ENCODE measurements around the gene PPM1L. TPM values are rescaled to one million over a fixed set of nuclear protein-coding genes. Genes with fewer than 3 reads are reported as not detected.
"Not testable (repeated sequence)": the region's sequence is repeated elsewhere in the genome, so short reads cannot be mapped to it uniquely, and the experiment has no call there.

PPM1L gene
- 1.8 TPM in 2 replicates for total RNA-seq

DNA sequence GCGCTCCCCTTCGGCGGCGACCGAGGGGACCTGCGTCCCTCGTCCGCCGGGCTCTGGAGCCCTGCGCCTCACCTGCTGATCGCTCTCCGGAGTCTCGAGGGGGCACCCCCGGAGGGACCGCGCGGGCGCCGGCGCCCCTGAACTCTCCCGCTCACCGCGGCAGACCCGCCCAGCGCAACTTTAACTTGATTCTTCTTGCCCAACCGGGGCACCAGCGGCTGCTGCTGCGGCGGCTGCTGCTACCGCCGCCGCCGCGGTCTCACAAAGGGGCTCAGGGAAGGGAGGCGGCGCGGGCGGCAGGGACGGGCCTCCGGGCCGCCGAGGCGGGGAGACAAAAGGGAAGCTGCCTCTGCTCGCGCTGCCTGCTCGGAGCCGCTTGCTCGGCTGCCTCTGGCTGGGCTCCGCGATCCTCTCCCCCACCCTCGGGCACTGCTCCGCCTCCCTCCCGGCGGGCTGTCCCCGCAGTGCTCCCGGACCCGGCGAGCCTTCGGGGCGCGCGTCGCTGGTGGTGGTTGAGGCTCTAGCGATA lies at the start of gene PPM1L:
Gene PPM1L, plus strand, starts transcription at position 456 of the 529 bp plus-strand sequence.
- no peak for DNase-seq (ENCODE audit: low read depth, low spot score)

- peak; percentile 17 for DNase-seq (ENCODE audit: low read depth, low spot score)
These were observed 48.7 kb upstream of the PPM1L start for GRCh38 chr3:160707187-160707794.

DNA sequence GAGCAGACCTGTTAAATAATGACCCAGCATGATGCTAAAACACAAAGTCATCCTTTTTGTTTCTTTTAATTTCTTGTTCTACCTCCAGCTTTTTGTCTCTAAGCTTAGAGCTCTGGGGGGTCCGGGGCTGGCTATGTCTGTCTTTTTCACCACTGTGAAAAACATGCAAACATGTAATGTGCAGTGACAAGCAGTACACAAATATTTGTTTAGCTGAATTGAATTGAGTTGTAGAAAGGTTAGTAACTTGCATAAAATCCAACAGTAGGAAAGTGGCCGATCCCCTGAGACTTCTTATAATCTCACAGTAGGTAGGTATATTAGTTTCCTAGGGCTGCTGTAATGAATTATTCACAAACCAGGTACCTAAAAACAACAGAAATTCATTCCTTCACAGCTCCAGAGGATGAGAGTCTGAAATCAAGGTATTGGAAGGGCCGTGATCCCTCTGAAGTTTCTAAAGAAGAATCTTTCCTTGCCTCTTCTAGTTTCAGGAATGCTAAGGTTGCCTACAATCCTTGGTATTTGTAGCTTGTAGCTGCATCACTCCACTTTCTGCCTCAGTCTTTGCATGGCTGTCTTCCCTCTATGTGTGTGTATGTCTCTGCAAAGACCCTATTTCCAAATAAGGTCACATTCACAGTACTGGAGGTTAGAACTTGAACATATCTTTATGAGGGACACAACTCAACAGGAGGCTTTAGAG lies 46.4 kb upstream of the PPM1L start:
- no peak for DNase-seq (ENCODE audit: low read depth, low spot score)

GRCh38 chr3:160713144-160713543 lies 42.9 kb upstream of the PPM1L start:
- DNase-seq (ENCODE audit: low read depth, low spot score), result not testable (repeated sequence)

DNA sequence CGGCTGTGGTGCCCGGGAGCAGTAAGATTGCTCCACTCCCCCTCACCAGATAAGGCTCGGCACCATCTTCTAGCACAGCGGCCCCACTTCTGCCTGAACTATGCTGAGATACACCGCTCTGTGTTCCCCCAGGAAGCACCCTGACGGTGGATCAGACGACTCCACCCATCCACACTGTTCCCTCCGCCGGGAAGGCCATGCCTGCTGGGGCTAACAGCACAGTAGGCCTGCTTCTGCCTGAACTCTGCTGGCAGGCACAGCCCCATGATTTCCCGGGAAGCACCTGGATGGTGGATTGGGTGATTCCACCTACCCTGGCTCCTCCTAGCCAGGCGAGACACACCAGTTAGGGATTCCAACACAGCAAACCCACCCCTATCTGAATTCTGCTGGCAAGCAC lies 36.3 kb upstream of the PPM1L start:
- DNase-seq (ENCODE audit: low read depth, low spot score), result no peak

GRCh38 chr3:160720123-160720746 lies 35.8 kb upstream of the PPM1L start:
- no peak for DNase-seq (ENCODE audit: low read depth, low spot score)

GRCh38 chr3:160722331-160722730 lies 33.7 kb upstream of the PPM1L start:
- DNase-seq (ENCODE audit: low read depth, low spot score), result no peak

DNA sequence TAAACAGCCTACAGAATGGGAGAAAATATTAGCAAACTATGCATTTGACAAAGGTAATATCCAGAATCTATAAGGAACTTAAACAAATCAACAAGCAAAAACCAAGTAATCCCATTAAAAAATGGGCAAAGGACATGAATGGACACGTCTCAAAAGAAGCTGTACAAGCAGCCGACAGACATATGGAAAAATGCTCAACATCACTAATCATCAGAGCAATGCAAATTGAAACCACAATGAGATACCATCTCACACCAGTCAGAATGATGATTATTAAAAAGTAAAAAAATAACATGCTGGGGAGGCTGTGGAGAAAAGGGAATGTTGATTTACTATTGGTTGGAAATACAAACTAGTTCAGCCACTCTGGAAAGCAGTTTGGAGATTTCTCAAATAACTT lies 30.7 kb upstream of the PPM1L start:
- no peak for DNase-seq (ENCODE audit: low read depth, low spot score)

GRCh38 chr3:160735826-160736225 lies 20.2 kb upstream of the PPM1L start:
- DNase-seq (ENCODE audit: low read depth, low spot score), result no peak

- no peak for DNase-seq (ENCODE audit: low read depth, low spot score)
These were observed 18.0 kb upstream of the PPM1L start for GRCh38 chr3:160738048-160738447.

GRCh38 chr3:160739079-160739478 lies 17.0 kb upstream of the PPM1L start:
- no peak for DNase-seq (ENCODE audit: low read depth, low spot score)

- no peak for DNase-seq (ENCODE audit: low read depth, low spot score)
These were observed 9.1 kb upstream of the PPM1L start for GRCh38 chr3:160746976-160747375.

- DNase-seq (ENCODE audit: low read depth, low spot score), result no peak
These were observed 8.6 kb upstream of the PPM1L start for GRCh38 chr3:160747422-160747821.

- no peak for DNase-seq (ENCODE audit: low read depth, low spot score)
These were observed 7.8 kb upstream of the PPM1L start for GRCh38 chr3:160748231-160748630.

DNA sequence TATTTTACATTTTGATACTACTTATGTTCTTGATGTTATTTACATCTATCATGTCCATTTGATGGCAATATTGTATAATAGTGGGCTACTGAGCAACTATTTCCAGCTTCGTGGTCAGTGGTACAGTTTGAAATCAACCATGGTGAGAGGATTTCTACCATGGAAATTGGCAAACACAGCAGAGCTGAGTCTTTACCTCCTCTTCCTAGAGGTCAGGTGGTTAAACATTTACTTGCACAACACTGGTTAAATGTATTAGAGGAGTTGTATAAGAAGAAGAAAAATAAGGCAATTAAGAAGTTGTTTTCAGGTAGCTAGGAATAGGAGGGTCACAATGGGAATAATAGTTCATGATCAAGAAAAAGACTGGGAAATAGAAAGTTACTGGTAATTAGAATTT lies 7.2 kb upstream of the PPM1L start:
- no peak for DNase-seq (ENCODE audit: low read depth, low spot score)

- DNase-seq (ENCODE audit: low read depth, low spot score), result no peak
These were observed 2.1 kb upstream of the PPM1L start for GRCh38 chr3:160753953-160754352.

- DNase-seq (ENCODE audit: low read depth, low spot score), result no peak
These were observed 1.6 kb upstream of the PPM1L start for GRCh38 chr3:160754371-160754854.

DNA sequence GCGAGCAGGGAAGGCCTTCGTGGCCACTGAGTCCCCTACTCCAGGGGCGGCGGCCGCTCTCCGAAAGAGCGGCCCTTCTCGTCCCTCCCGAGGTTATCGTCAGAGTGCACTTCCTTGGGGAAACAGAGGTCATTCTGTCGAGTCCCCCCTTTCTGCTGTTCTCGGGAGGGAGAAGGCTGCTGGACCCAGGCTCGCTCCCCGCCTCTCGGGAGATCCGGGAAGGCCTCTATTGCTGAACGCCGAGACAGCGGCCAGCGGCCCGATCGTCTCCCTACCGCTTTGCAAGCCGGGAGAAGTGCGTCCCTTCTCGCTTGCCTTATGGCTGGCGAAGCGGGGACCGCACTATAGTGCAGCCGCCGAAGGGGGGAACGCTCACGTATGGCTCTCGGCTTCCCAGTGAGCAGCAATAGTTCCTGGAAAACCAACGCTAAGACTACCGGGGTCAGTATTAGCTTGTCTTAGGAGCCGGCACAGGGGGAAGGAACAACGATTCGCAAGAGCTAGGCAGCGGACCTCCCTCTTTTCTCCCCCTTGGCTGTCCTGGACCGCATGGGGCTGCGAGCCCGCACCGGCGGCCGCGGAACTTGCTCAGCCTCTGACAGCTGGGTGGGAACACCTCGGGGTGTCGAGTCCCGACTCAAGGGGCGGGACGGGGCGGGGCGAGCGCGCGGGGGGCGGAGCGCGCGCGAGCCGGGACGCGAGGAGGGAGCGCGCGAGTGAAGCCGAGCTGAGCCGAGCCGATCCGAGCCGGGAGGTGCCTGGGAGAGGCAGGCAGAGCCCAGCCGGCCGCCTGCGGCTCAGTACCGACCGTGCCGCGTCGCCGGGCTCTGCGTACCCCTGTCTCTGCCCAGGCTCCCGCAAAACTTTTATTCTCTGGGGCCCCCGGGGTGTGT lies 930 bp upstream of the PPM1L start:
- peak; percentile 66 for DNase-seq (ENCODE audit: low read depth, low spot score)

DNA sequence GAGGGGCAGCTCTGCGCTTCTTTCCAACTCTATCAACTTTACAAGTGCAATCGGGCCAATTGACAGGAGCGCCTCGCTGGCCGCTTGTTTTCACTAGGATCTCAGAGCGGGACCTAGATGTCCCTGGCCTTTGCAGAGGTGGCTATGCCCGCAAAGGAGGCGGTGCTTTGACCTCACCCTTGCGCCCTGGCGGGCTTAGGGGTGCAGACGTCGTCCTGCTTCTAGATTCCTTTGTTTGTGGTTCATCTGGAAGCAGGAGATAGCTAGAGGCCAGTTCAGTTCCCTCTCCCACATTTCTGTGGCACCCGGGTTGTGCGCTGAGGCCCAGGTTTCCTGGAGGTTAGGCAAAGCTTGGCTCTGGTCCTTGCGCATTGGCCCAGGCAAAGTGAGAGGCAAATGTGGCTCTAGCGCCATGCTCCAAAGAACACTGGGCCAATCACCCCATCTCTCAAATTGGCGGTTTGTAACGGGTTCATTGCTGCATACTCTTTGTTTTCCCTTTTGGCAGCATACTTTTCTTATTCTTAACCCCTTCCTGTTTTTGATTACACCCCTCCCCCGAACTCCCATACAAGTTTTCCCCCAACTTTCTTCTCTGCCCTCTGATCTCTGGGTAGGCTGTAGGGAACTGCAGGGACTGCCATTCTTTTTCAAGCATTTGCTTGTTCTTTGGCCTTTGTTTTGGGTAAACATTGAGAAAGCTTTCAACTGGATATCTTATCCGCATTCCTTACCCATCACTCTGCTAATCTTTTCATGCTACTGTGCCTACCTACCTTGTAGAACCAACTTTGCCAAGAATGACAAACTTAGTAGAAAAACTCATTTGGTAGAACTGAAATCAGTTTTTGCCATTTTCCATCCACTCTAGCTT lies 1.4 kb downstream of the PPM1L start:
- DNase-seq (ENCODE audit: low read depth, low spot score), result no peak

DNA sequence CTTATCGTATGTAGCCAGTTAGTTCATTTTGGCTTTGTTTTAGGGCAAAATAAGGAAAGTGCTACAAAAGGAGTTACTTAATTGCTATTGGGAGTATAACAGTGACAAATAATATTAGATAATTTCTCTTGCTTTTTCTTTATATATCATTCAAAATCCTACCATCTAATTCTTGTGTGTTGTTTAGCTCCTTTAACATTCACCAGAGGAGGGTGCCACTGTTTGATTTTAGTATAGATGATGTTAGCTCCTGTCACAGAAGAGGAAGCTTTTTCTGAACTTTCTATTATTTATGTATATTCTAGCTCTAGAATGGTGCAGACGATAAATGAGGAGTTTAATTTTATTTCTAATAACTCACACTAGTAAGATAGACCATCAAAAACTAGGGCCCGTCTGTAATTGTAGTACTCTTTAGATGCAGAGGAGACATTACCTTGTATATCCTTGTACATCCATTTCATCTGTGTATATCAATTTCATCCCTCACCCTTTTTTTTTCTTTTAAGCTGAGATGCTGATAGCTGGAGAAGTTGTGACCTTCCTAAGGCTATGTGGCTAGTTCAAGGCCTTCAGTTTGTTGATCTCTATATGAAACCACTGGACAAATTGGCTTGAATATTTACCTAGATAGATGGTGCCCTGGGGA lies 3.0 kb downstream of the PPM1L start:
- no peak for DNase-seq (ENCODE audit: low read depth, low spot score)
